ENCODE data around the gene BPNT1. TPM values are rescaled to one million over a fixed set of nuclear protein-coding genes. Genes with fewer than 3 reads are reported as not detected.

BPNT1 gene
- total and polyA plus RNA-seq, 2 of the 13 experiments (the other 11 are each of a cell fraction or from before 2014, with no cell fraction given): 35.2 to 43.9 TPM

DNA sequence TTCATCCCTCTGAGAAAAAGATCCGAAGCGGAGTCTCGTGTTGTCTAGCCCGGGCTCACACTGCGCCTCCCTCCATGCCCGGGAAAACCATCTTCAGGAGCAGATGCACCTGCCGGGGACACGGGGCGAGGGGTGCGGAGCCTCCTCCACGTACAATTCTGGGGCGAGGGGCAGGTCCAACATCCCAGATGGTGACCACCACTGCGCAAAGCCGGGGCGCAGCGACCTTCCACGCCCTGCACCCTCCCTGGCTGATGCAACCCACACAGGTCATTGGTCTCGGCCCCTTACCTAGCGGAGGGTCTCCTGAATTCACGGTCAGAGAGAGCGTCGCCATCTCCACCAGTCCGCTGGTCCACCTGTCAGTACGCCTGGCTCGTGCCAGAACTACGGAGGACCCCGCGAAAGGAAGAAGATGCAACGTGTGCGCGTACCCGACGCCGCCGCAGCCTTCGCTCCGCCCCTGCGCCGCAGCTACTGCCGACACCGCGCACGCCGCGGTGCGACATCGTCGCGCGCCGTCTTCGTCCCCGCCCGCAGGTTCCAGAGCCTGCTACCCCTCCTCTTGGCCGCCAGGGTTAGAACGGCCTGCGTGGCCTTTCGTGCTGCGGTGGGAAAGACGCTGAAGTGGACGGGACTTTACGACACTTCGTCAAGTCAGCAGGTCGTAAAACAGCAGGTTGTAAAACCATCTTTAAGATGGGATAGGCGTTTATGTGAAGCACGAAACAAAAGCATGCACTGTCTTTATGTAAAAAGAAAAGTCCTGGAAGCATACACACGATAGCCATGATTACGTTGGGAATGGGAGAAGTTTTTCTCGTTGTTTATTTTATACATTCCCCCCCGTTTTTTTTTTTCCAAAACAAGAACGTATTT lies 43.3 kb downstream of the BPNT1 start, which contains the start of gene EPRS1 (continued):
- TF ChIP-seq ZNF33A (CRISPR knock-in tag; IDR thresholded peaks at IDR 0.05; ENCODE audit: borderline replicate concordance): no peak
- peak; percentile 47 for TF ChIP-seq TSC22D2 (CRISPR knock-in tag; IDR thresholded peaks at IDR 0.05; ENCODE audit: borderline replicate concordance)
- no peak for TF ChIP-seq ZNF543 (CRISPR knock-in tag; IDR thresholded peaks at IDR 0.05)
- TF ChIP-seq ZNF564 (CRISPR knock-in tag; IDR thresholded peaks at IDR 0.05): peak; percentile 65; the same call in 1 of the 2 replicates
- peak; percentile 95 for TF ChIP-seq REPIN1 (CRISPR knock-in tag; IDR thresholded peaks at IDR 0.05; ENCODE audit: borderline replicate concordance, low read depth)
- peak; percentile 26; the same call in 1 of the 2 replicates for TF ChIP-seq ZNF143 (CRISPR knock-in tag; IDR thresholded peaks at IDR 0.05)
- TF ChIP-seq ZNF562 (CRISPR knock-in tag; IDR thresholded peaks at IDR 0.05; ENCODE audit: borderline replicate concordance): no peak
- peak; percentile 99 for TF ChIP-seq KMT2B (CRISPR knock-in tag; IDR thresholded peaks at IDR 0.05)
- no peak for TF ChIP-seq ONECUT2 (CRISPR knock-in tag; IDR thresholded peaks at IDR 0.05)
- TF ChIP-seq, protein P1, sequence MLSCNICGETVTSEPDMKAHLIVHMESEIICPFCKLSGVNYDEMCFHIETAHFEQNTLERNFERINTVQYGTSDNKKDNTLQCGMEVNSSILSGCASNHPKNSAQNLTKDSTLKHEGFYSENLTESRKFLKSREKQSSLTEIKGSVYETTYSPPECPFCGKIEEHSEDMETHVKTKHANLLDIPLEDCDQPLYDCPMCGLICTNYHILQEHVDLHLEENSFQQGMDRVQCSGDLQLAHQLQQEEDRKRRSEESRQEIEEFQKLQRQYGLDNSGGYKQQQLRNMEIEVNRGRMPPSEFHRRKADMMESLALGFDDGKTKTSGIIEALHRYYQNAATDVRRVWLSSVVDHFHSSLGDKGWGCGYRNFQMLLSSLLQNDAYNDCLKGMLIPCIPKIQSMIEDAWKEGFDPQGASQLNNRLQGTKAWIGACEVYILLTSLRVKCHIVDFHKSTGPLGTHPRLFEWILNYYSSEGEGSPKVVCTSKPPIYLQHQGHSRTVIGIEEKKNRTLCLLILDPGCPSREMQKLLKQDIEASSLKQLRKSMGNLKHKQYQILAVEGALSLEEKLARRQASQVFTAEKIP (CRISPR knock-in tag; IDR thresholded peaks at IDR 0.05; ENCODE audit: borderline replicate concordance): no peak
- TF ChIP-seq PCBP1 (IDR thresholded peaks at IDR 0.05; ENCODE audit: borderline replicate concordance, low read depth, low read length): 0 out of 2 replicates have a peak, but pooled peaks have one; percentile 65
- 0 out of 2 replicates have a peak, but pooled peaks have one; percentile 36 for TF ChIP-seq ZNF616 (CRISPR knock-in tag; IDR thresholded peaks at IDR 0.05; ENCODE audit: low read depth)
- no peak for TF ChIP-seq ZNF253 (CRISPR knock-in tag; IDR thresholded peaks at IDR 0.05; ENCODE audit: borderline replicate concordance)
- TF ChIP-seq, protein P2, sequence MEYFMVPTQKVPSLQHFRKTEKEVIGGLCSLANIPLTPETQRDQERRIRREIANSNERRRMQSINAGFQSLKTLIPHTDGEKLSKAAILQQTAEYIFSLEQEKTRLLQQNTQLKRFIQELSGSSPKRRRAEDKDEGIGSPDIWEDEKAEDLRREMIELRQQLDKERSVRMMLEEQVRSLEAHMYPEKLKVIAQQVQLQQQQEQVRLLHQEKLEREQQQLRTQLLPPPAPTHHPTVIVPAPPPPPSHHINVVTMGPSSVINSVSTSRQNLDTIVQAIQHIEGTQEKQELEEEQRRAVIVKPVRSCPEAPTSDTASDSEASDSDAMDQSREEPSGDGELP (IDR thresholded peaks at IDR 0.05; ENCODE audit: borderline replicate concordance, low read depth): peak; percentile 33; the same call in 1 of the 2 replicates
- peak; percentile 95 for TF ChIP-seq PHF20 (CRISPR knock-in tag; IDR thresholded peaks at IDR 0.05)
- no peak for TF ChIP-seq RCOR2 (CRISPR knock-in tag; IDR thresholded peaks at IDR 0.05)
- no peak for TF ChIP-seq BRD4 (CRISPR knock-in tag; IDR thresholded peaks at IDR 0.05)
- TF ChIP-seq, protein P3, sequence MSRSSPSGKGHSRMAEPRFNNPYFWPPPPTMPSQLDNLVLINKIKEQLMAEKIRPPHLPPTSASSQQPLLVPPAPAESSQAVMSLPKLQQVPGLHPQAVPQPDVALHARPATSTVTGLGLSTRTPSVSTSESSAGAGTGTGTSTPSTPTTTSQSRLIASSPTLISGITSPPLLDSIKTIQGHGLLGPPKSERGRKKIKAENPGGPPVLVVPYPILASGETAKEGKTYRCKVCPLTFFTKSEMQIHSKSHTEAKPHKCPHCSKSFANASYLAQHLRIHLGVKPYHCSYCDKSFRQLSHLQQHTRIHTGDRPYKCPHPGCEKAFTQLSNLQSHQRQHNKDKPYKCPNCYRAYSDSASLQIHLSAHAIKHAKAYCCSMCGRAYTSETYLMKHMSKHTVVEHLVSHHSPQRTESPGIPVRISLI (CRISPR knock-in tag; IDR thresholded peaks at IDR 0.05; ENCODE audit: borderline replicate concordance): peak; percentile 61; the same call in 1 of the 2 replicates

Measured in HepG2 (cell line).